RWPE1 (cell line): ENCODE measurements around the gene MUSTN1.
A peak's percentile ranks its signal among the peaks of the same experiment; 100 is the strongest.

ENCODE experiments used
- CTCF ChIA-PET: fragments of 350-600 bp; sonication (Branson Sonifier 250); formaldehyde crosslinking; extraction: SDS; loops from one replicate; lab custom pipeline; 2021; lab: Yijun Ruan, JAX
- POLR2A ChIA-PET: fragments of 400-600 bp; formaldehyde crosslinking; extraction: SDS; loops from one replicate; lab custom pipeline; 2020; ENCODE audit warnings: antibody characterized with exemption; ENCODE audit not compliant: low non-redundant PET; lab: Yijun Ruan, JAX
- DNase-seq: peaks from one replicate; pipeline ENCODE4 v3.0.0; 2012; ENCODE audit warnings: low spot score
- H3K27ac ChIP-seq: fragments of 450-650 bp; 2 replicates; pipeline ENCODE4 v1.5.1; 2017
- CTCF ChIP-seq: fragments of 450-650 bp; conservative IDR thresholded peaks from 2 replicates; pipeline ENCODE4 v1.5.1; 2017; ENCODE audit warnings: low read depth, mild to moderate bottlenecking

MUSTN1 gene

DNA sequence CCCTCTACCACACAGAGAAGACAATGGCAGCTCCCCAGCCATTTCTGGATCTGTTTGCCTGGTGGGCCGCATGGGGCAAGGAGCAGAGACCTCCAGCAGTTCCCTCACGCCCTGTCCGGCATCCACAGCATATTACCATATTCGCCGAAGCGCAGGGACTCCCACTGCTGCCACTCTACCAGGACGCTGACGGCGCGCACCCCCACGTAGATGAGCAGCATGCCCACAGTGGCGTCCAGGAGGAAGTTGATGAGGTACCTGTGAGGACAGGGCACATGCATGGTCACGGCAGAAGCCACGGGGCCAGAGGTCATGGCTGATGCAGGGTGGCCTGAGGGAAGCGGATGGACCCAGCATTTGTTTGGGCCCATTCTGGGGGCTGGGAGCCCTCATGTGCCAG, 14.8 kb upstream of the MUSTN1 start:
- POLR2A ChIA-PET = no interaction called here
- CTCF ChIA-PET = no interaction called here
- DNase-seq = no peak
- no peak overlapping the region for H3K27ac ChIP-seq
- no peak for TF ChIP-seq CTCF

GRCh38 chr3:52848617-52849016, 13.8 kb upstream of the MUSTN1 start:
- ChIA-PET CTCF (no interaction called here), POLR2A (no interaction called here)
- no peak for TF ChIP-seq CTCF
- DNase-seq = no peak
- no peak overlapping the region for H3K27ac ChIP-seq

DNA sequence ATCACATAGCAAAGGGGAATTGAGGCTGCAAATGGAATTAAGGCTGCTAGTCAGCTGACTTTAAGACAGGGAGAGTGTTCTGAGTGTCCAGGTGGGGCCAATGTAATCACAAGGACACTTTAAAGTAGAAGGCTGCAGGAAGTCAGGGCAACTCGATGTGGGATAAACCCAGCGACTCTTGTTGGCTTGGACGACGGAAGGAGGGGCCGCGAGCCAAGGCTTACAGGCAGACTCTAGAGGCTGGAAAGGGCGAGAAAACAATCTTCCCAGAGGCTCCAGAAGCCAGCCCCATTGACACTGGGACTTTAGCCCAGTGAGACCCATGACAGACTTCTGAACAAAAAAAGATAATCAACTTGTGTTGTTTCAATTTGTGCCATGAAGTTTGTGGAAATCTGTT, 12.9 kb upstream of the MUSTN1 start:
- no peak overlapping the region for H3K27ac ChIP-seq
- DNase-seq = no peak
- no peak for TF ChIP-seq CTCF
- ChIA-PET CTCF (no interaction called here), POLR2A (no interaction called here)

DNA sequence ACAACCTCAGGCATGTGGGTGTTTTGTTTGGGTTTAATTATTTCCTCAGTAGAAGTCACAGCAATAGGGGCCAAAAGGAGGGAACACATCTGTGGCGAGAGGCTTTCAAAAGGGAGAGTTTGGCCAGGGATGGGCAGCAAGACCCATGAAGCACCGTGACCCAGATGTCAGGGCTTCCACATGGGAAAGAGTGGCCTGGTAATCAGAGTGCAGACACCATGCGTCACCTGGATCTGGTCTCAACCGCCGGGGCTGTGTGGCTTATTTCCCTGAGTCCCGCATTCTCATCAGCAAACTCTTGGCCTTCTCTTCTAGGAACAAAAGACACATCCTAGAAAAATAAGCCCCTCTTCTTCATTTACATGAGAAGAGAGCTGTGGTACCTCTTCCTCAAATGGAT, 12.4 kb upstream of the MUSTN1 start:
- no peak for DNase-seq
- ChIA-PET CTCF (no interaction called here), POLR2A (no interaction called here)
- no peak for TF ChIP-seq CTCF
- no peak overlapping the region for H3K27ac ChIP-seq

DNA sequence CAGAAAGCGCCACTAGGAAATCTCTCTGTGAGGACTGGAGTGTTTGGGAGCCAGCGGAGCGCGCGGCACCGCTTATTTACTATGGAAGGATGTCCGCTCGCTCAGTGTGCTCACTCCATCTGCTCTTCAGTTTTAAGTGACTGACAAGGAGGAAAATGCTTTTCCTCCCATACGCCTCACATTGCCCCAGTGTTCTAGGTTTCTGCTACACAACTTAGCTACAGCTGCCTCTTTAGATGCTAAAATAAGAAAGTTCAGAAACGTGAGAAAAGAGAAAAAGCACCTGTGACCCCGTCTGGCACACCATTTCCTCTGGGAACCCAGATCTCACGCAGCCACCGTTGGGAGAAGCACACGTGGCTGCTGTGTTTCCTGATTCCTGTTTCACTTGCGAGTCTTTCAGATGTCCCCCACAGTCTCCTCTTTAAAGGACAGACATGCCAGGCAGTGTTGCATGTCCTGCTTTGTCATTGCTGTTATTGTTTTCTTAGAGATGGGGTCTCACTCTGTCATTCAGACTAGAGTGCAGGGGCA, 11.7 kb upstream of the MUSTN1 start:
- TF ChIP-seq CTCF = no peak

DNA sequence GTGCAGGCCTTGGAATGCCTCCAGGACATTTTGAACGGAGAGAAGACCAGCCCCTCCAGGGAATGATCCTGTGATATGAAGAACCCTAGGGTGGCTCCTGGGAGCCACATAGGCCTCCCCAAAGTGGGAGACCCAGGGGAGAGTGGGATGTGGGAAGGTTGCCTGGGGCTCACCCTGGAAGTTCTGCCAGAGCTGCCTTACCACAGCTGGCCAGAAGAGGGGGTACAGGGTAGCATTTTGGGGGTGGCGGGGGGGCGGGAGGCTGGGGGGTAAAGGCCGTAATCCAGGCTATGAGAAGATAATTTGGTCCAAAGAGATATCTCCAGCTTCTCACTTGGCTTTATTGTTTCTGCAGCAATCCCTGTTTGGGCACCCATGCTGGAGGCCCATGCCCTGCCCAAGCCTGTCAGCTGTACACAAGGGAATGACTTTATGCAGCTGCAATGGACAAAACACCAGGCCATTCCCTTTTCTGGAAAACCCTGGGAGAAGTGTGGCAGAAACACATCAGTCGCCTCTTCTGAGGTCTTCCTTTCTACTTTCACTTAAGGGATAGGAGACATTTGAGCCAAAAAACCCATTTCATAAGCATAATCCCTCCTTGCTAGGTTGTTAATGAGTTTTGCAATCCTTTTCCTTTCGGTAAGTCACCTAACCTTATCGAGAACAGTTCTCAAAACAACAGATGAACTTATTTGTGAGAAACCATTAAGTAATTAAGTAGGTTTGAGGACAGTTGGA, 11.0 kb upstream of the MUSTN1 start:
- no peak overlapping the region for H3K27ac ChIP-seq
- ChIA-PET CTCF (interaction anchor here (0.6 to 1.1 kb wide), 4 partner anchors 9 to 228 kb away, joined by 3 read pairs; no protein-coding TSS in a partner anchor), POLR2A (no interaction called here)
- peak; percentile 25; the same call in 1 of the 2 replicates for TF ChIP-seq CTCF
- DNase-seq = no peak

More for the DNA sequence above, 11.7 kb upstream of the MUSTN1 start:
- ChIA-PET CTCF (interaction anchor here (0.6 to 1.1 kb wide), 3 partner anchors 9 to 228 kb away, joined by 3 read pairs; no protein-coding TSS in a partner anchor), POLR2A (no interaction called here)
- H3K27ac ChIP-seq = no peak overlapping the region
- no peak for DNase-seq
